BLaER1 (cell line): ENCODE measurements around the gene DLGAP1.
"Not testable (repeated sequence)": the region's sequence is repeated elsewhere in the genome, so short reads cannot be mapped to it uniquely, and the experiment has no call there.

Experiments used
- H3K27ac ChIP-seq: shearing (Covaris generic); formaldehyde crosslinking; 2 replicates; pipeline ENCODE4 v1.8.1; 2022
- H3K27me3 ChIP-seq: shearing (Covaris generic); formaldehyde crosslinking; 2 replicates; pipeline ENCODE4 v1.8.1; 2022
- H3K36me3 ChIP-seq: shearing (Covaris generic); formaldehyde crosslinking; 2 replicates; pipeline ENCODE4 v1.8.1; 2022
- H3K4me1 ChIP-seq: shearing (Covaris generic); formaldehyde crosslinking; 2 replicates; pipeline ENCODE4 v1.8.1; 2022
- H3K4me2 ChIP-seq: shearing (Covaris generic); formaldehyde crosslinking; 2 replicates; pipeline ENCODE4 v1.8.1; 2022
- H3K4me3 ChIP-seq: shearing (Covaris generic); formaldehyde crosslinking; 2 replicates; pipeline ENCODE4 v1.8.1; 2022
- H3K9ac ChIP-seq: shearing (Covaris generic); formaldehyde crosslinking; 2 replicates; pipeline ENCODE4 v1.8.1; 2022
- H3K9me3 ChIP-seq: shearing (Covaris generic); formaldehyde crosslinking; 2 replicates; pipeline ENCODE4 v1.8.1; 2022
- H4K20me1 ChIP-seq: shearing (Covaris generic); formaldehyde crosslinking; 2 replicates; pipeline ENCODE4 v1.8.1; 2022
- Cebpa-rat ChIP-seq: shearing (Covaris generic); IDR thresholded peaks from 2 replicates; pipeline ENCODE4 v1.8.1; 2022

Gene DLGAP1

GRCh38 chr18:3472681-3473544 is 982.2 kb downstream of the DLGAP1 start:
- H3K4me1 ChIP-seq: no peaks in the 10 kb centered on the region
- no peak overlapping the region for H3K4me3 ChIP-seq
- H3K36me3 ChIP-seq: no peaks in the 10 kb centered on the region
- peaks cover 15% of the 10 kb centered on the region for H3K9me3 ChIP-seq
- H3K27ac ChIP-seq: no peak overlapping the region
- H4K20me1 ChIP-seq: no peaks in the 10 kb centered on the region
- no peak overlapping the region for H3K9ac ChIP-seq
- no peak overlapping the region for H3K4me2 ChIP-seq
- no peak for TF ChIP-seq Cebpa-rat
- H3K27me3 ChIP-seq: no peaks in the 10 kb centered on the region

- H3K4me3 ChIP-seq, H3K27ac ChIP-seq, H3K9ac ChIP-seq, H3K36me3 ChIP-seq, H3K27me3 ChIP-seq, H4K20me1 ChIP-seq, H3K4me1 ChIP-seq, H3K4me2 ChIP-seq: not testable (repeated sequence)
- peaks cover 15% of the 10 kb centered on the region for H3K9me3 ChIP-seq
Measured at GRCh38 chr18:3472121-3472520, 983.0 kb downstream of the DLGAP1 start.

- Histone ChIP-seq H3K36me3 (no peaks in the 10 kb centered on the region), H4K20me1 (no peaks in the 10 kb centered on the region; the same call in 1 of the 2 replicates), H3K4me1 (peaks cover 13% of the 10 kb centered on the region), H3K9me3 (peaks cover 15% of the 10 kb centered on the region), H3K4me3 (no peak overlapping the region), H3K4me2 (no peak overlapping the region), H3K9ac (no peak overlapping the region), H3K27ac (no peak overlapping the region), H3K27me3 (no peaks in the 10 kb centered on the region)
- no peak for TF ChIP-seq Cebpa-rat
Measured at GRCh38 chr18:3471141-3471648, 983.9 kb downstream of the DLGAP1 start.

GRCh38 chr18:3468833-3469232 is 986.3 kb downstream of the DLGAP1 start:
- Histone ChIP-seq H3K9me3 (no peaks in the 10 kb centered on the region), H3K4me2 (no peak overlapping the region), H3K4me1 (peaks cover 18% of the 10 kb centered on the region), H3K4me3 (no peak overlapping the region), H4K20me1 (no peaks in the 10 kb centered on the region; the same call in 1 of the 2 replicates), H3K27ac (no peak overlapping the region), H3K36me3 (no peaks in the 10 kb centered on the region), H3K9ac (no peak overlapping the region), H3K27me3 (no peaks in the 10 kb centered on the region)
- TF ChIP-seq Cebpa-rat: no peak

- H3K36me3 ChIP-seq: no peaks in the 10 kb centered on the region
- H3K9me3 ChIP-seq: no peaks in the 10 kb centered on the region
- H3K27ac ChIP-seq: no peak overlapping the region
- H3K4me2 ChIP-seq: no peak overlapping the region
- no peak overlapping the region for H3K4me3 ChIP-seq
- peaks cover 18% of the 10 kb centered on the region for H3K4me1 ChIP-seq
- no peak for TF ChIP-seq Cebpa-rat
- no peak overlapping the region for H3K9ac ChIP-seq
- H3K27me3 ChIP-seq: no peaks in the 10 kb centered on the region
- H4K20me1 ChIP-seq: no peaks in the 10 kb centered on the region; the same call in 1 of the 2 replicates
Measured at GRCh38 chr18:3468066-3468705, 986.9 kb downstream of the DLGAP1 start.

GRCh38 chr18:3466872-3467271 is 988.2 kb downstream of the DLGAP1 start:
- H3K4me2 ChIP-seq: peak overlapping the region; percentile 41
- peaks cover 4% of the 10 kb centered on the region for H4K20me1 ChIP-seq
- H3K4me1 ChIP-seq: peaks cover 18% of the 10 kb centered on the region
- H3K36me3 ChIP-seq: peaks cover 3% of the 10 kb centered on the region; the same call in 1 of the 2 replicates
- no peak for TF ChIP-seq Cebpa-rat
- H3K27me3 ChIP-seq: no peaks in the 10 kb centered on the region
- H3K9me3 ChIP-seq: peaks cover 3% of the 10 kb centered on the region
- H3K4me3 ChIP-seq: no peak overlapping the region
- no peak overlapping the region for H3K27ac ChIP-seq
- H3K9ac ChIP-seq: no peak overlapping the region

GRCh38 chr18:3466045-3466444 is 989.1 kb downstream of the DLGAP1 start:
- Histone ChIP-seq H3K4me2 (peak overlapping the region; percentile 41), H3K36me3 (peaks cover 9% of the 10 kb centered on the region; the same call in 1 of the 2 replicates), H3K27ac (no peak overlapping the region), H3K9me3 (peaks cover 10% of the 10 kb centered on the region), H3K4me3 (no peak overlapping the region), H3K4me1 (peaks cover 18% of the 10 kb centered on the region), H3K27me3 (no peaks in the 10 kb centered on the region), H3K9ac (no peak overlapping the region), H4K20me1 (peaks cover 12% of the 10 kb centered on the region)
- TF ChIP-seq Cebpa-rat: no peak

GRCh38 chr18:3463051-3463450 is 992.1 kb downstream of the DLGAP1 start:
- H3K4me1 ChIP-seq: peaks cover 30% of the 10 kb centered on the region

GRCh38 chr18:3461704-3462103 is 993.4 kb downstream of the DLGAP1 start:
- H3K27ac ChIP-seq: no peak overlapping the region
- H3K4me1 ChIP-seq: peaks cover 32% of the 10 kb centered on the region
- H3K36me3 ChIP-seq: peaks cover 52% of the 10 kb centered on the region
- no peak overlapping the region for H3K4me2 ChIP-seq
- H3K9ac ChIP-seq: no peak overlapping the region
- peaks cover 55% of the 10 kb centered on the region for H4K20me1 ChIP-seq
- no peaks in the 10 kb centered on the region for H3K27me3 ChIP-seq
- no peak for TF ChIP-seq Cebpa-rat
- peaks cover 17% of the 10 kb centered on the region for H3K9me3 ChIP-seq
- no peak overlapping the region for H3K4me3 ChIP-seq

More at GRCh38 chr18:3463051-3463450, 992.1 kb downstream of the DLGAP1 start:
- no peak for TF ChIP-seq Cebpa-rat
- H3K9me3 ChIP-seq: peaks cover 17% of the 10 kb centered on the region
- peaks cover 41% of the 10 kb centered on the region for H4K20me1 ChIP-seq
- H3K36me3 ChIP-seq: peaks cover 38% of the 10 kb centered on the region
- no peak overlapping the region for H3K27ac ChIP-seq
- no peak overlapping the region for H3K4me3 ChIP-seq
- no peak overlapping the region for H3K4me2 ChIP-seq
- no peak overlapping the region for H3K9ac ChIP-seq
- H3K27me3 ChIP-seq: no peaks in the 10 kb centered on the region

GRCh38 chr18:3460823-3461398 is 994.2 kb downstream of the DLGAP1 start:
- Histone ChIP-seq H3K9me3 (peaks cover 17% of the 10 kb centered on the region), H3K4me3 (no peak overlapping the region), H3K9ac (no peak overlapping the region), H3K27ac (no peak overlapping the region), H3K27me3 (no peaks in the 10 kb centered on the region), H3K36me3 (peaks cover 60% of the 10 kb centered on the region), H3K4me1 (peaks cover 32% of the 10 kb centered on the region), H4K20me1 (peaks cover 63% of the 10 kb centered on the region), H3K4me2 (no peak overlapping the region)
- no peak for TF ChIP-seq Cebpa-rat
